Measurements from ENCODE around the gene RWDD4.
"Not testable (repeated sequence)": the region's sequence is repeated elsewhere in the genome, so short reads cannot be mapped to it uniquely, and the experiment has no call there.

The RWDD4 gene

DNA sequence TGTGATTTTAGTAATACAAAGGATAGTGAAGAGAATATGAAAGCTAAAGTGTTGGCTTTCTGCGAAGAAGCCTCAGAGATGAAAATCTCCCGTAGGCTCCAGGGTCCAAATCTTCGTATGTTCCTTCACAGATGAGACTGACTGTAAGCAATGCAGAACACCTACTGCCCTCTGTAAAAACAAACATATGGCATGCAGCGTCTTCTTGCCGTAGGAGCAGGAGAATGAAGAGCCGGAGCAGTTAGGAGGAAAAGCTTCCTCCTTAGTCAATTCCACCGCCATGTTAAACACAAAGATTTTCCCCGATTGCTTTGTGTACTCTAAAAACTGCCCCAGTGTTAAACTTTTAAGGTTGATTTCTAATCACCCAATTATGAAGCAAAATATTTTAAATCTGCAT, 22.5 kb downstream of the RWDD4 start:
- no peak for DNase-seq (ENCODE audit: low spot score)
- no peak for FAIRE-seq

DNA sequence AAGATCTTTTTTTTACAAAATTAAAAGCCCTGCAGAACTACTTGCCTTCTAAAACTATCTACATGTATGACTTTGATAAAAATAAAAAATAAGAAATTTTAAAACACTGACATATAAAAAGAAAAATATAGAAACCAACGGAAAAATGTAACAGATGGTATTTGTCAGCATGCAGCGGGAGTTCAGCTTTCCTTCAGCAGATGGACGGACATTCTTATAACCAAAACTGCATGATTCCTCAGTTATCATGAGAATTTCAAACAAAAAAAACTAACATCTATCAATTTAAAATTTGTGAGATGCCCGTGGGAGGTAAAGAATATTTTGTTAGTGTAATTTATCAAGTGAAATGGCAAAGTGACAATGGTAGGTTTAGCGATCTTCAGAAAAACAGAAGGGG, 23.2 kb downstream of the RWDD4 start:
- DNase-seq (ENCODE audit: low spot score) = no peak
- FAIRE-seq = no peak

DNA sequence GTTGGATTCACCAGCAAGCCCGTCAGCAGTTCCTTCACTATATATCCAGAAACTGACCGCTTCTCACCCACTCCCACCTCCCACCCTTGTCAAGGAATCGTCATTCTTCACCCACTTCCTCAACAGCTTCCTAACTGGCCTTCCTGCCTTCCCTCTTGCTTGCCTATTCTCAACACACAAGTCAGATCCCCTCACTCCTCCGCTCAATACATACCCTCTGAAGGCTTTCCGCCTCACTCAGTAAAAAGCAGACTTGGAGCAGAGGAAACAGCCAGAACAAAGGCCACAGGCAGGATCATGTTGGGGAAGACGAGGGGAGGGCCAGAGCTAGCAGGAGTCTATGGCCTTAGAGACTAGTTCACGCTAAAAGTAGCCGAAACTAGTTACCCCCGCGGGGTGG, 23.7 kb downstream of the RWDD4 start:
- no peak for FAIRE-seq
- DNase-seq (ENCODE audit: low spot score) = no peak

DNA sequence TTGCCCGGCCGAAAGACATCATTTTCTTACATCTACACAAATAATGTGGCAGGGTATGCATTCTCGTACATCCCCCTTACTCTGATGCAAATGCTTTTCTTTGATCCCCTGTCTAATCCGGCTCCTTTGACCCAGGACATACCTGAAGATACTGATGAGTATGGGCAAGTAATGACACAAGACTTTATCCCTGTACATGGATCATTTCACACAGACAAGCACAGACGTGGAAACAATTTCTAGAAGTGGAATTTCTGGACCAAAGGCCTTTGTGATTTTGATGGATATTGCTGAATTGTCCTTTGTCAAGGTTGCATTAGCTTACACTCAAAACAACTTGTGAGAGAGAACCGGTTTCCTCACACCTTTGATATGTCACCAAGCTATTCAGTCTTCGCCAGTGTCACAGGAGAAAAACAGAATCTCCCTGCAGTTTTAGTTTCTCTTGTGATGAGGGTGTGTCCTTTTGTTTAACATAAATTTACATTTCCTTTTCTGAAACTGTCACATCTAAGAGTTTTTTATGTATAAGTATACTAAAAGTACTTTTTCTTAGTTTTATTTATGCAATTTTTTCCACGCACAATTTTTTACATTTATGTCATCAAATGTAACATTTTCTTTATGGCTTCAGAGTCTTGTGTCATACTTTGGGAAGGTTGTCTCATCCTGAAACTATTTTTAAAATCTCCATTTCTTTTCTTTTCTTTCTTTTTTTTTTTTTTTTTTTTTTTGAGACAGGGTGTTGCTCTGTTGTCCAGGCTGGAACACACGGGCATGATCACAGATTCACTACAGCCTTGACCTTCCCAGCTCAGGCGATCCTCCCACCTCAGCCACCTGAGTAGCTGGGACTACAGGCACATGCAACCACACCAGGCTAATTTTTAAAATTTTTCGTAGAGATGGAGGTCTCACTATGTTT, 25.2 kb downstream of the RWDD4 start:
- DNase-seq (ENCODE audit: low spot score) (no peak), FAIRE-seq (no peak)

DNA sequence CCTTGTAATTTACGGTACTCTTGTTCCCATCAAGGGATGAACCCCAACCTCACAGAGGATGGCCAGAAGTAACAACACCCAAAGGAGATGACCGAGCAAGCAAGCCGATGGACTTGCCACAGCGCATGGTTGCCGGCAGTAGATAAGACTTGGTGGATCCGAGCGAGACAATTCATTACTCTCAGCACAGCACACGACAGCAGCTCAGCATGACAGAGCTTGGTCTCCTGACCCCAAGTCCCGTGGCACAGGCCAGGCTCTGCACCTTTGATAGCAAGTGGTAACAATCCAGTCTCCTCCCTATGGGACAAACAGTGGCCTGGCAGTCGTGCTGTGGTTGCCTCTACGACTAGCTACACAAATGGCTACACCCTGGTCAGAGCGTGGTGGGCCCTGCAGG, 26.3 kb downstream of the RWDD4 start:
- DNase-seq (ENCODE audit: low spot score) = no peak
- FAIRE-seq = no peak

DNA sequence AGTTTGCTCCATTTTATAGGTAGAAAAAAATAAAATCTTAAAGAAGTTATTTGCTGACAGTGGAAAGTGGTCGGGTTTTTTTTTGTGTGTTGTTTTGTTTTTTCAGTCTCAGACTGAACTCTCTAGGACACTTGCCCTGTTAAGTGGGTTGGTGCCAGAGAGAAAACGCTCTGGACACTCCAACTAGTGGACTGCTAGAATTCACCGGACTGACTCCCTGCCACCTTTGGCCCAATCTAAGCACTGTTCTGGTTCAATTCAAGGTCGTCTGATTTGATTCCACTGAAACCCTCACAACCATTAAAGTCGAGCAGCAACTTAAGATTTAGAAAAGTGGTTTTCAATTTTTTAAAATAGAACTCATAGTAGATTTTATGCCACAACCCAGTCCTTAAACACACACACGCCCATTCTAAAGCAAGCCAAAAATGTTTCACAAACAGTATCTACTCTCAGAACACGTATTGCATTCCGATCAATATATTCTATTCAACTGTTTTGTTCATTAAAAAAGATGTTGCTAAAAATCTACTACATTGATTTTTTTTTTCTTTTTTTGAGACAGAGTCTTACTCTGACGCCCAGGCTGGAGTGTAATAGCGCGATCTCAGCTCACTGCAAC, 27.3 kb downstream of the RWDD4 start:
- FAIRE-seq (no peak), DNase-seq (ENCODE audit: low spot score) (no peak)

DNA sequence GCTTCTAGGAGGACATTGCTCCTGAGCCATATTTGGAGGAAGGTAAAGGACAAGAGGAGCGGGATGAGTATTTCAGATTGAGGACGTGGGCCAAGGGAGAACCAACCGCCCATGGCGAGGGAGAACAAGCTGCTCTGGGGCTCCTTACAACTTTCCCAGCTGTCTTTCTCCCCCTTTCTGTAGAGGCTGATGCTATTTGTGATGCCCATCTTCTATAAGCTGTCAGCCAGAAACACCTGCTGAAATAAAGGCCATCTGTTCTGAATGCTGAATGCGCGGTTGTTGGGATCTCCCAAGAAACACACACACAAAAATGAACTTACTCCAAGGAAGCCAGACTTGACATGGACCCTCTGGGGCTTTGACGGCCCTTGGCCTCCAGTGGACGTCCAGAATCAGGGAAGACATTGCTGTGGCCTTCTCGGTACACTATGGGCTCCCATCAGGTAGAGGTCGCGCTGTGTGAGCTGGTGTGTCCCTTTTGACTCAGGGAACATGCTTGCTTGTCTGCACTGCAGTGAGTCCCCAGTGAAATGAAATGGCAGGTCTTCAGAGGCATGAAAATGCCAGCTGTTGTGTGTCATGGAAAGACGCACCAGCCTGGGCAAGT, 30.9 kb downstream of the RWDD4 start:
- DNase-seq (ENCODE audit: low spot score) (no peak), FAIRE-seq (no peak)

DNA sequence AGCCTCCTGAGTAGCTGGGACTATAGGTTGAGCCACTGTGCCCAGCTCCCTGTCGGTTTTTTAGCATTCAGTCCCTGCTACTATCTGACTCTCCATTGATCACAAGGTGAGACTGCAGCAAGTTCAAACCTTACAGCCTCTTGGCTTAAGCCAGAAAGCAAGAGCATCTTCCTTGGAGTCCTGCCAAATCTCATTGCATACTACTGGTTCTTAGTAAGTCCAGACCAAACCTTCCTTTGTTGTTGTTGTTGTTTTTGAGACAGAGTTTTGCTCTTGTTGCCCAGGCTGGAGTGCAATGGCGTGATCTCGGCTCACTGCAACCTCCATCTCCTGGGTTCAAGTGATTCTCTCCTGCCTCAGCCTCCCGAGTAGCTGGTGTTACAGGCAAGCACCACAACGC, 31.7 kb downstream of the RWDD4 start:
- DNase-seq (ENCODE audit: low spot score); FAIRE-seq: not testable (repeated sequence)

DNA sequence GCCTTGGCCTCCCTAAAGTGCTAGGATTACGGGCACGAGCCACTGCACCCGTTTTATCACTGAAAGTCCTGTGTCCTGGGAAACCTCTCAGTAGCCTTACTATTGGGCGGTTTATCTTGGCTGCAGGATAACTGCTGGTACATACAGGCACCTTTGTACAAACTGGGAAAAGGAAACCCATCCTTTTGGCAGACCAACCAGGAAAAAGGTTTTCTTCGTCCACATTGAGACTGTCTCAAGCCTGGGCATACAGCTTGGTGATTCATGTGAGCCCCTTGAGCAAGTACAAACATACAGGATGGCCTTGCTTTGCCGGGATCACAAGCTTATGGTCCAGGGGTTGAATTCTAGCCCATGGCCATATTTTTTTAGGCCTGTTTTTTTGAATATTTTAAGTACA, 32.8 kb downstream of the RWDD4 start:
- FAIRE-seq (no peak), DNase-seq (ENCODE audit: low spot score) (no peak)

DNA sequence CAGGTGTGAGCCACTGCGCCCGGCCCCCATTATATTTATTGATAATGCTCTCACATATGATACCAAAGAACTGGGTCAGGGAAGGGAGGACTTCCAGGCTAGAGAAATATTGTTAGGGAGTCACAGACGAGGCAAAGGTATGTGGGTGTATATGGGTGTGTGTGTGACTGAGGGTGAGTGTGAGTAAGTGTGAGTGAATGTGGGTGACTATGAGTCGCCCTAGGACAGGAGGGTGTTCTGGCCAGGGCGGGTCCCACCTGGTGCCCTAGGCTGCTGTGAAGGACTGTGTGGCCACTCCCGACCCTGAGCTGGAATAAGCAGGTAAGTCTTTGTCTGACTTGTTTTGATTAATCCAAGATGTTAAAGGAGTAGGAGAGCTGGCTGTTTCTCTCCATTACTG, 34.4 kb downstream of the RWDD4 start:
- DNase-seq (ENCODE audit: low spot score) (no peak), FAIRE-seq (no peak)

DNA sequence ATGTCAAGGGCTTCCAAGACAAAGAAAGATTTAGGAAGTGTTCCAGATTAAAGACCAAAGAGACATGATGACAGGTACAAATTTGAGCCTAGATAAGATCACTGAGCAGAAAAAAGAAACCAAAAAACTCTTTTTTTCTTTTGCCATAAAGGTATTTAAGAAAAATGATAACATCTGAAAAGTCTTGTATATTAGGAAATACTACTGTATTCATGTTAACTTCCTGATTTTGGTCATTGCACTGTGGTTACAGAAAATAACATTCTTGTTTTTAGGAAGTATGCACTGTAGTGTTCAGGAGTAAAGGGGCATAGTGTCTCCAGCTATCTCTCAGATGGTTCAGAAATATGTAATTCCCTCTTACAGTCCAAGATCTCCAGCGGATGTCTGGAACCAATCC, 37.1 kb downstream of the RWDD4 start:
- no peak for FAIRE-seq
- no peak for DNase-seq (ENCODE audit: low spot score)

DNA sequence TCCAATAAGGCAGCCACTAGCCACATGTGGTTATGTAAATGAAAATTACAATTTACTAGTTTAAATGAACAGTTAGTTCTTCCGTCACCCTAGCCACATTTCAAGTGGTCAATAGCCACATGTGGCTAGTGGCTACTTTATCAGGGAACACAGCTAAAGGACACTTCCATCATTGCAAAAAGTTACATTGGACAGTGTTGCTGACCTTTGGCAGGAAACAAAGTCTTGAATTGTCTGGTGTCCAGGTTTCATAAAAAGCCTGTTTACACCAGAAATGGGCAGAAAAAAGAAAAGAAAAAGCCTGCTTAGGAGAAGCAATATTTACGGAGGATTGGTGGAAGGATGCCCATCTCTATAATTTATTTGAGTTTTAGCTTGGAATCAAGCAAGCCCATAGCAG, 38.6 kb downstream of the RWDD4 start:
- no peak for FAIRE-seq
- no peak for DNase-seq (ENCODE audit: low spot score)

DNA sequence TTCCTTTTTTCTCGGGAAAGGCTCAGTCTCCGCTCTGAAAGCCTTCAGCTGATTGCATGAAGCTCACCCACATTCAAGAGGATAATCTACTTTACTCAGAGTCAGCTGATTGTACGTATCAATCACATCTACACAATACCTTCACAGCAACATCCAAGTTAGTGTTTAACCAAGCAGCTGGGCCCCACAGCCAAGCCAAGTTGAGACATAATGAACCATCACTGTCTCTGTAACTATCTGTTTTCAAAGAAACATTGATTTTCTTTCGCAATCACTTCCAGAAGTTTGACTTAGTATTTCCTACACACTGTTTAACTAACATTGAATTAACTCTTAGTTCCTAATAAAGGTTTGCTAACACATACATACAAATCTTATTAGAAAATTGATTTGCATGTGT, 40.3 kb downstream of the RWDD4 start:
- no peak for DNase-seq (ENCODE audit: low spot score)
- no peak for FAIRE-seq

DNA sequence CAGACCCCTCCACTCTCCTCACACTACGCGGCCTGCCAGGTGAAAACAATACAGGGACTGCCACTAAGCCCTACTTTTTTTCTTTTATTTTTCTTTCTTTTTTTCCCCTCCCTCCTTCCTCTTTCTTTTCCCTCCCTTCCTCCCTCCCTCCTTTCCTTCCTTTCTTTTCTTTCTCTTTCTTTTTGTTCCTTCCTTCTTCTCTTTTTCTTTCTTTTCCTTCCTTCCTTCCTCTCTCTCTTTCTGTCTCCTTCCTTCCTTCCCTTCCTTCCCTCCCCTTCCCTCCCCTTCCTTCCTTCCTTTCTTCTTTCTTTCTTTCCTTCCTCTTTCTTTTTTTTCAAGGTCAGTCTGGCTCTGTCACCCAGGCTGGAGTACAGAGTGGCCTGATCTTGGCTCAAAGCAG, 41.9 kb downstream of the RWDD4 start:
- no peak for FAIRE-seq
- DNase-seq (ENCODE audit: low spot score) = no peak

DNA sequence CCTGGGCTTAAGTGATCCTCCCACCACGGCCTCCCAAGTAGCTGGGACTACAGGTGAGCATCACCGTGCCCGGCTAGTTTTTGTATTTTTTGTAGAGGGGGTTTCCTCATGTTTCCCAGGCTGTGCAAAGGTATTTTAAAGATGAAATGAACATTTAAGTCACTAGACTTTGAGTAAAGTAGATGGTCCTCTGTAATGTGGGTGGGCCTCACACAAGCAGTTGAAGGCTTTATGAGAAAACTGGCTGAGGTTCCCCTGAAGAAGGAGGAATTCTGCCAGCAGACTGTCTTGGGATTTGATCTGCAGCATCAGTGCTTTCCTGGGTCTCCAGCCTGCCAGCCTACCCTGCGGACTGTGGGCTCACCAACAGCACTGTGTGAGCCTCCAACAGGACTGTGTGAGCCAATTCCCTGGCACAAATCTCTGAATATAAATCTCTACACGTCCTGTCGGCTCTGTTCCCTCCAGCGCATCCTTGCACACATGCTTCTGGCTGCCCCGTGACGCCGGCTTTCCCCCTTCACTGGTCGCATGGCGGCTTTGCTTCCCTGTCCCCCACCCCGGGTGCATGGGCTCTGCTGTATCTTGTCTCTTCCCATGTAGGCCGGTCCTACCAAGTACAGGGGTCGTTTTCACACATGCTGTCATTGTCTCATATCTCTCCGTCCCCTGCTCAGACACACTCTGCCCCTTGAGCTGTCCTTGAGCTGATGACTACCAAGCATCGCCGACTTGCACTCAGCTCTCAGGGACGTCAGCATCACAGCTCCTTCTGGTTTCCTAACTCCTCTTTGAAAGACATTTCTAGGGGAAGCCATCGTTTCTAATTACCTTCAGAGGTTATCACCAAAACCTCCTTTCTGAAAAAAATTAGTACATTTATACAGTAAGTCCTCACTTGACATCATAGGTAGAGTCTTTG, 46.4 kb downstream of the RWDD4 start:
- DNase-seq (ENCODE audit: low spot score) (no peak), FAIRE-seq (no peak)

DNA sequence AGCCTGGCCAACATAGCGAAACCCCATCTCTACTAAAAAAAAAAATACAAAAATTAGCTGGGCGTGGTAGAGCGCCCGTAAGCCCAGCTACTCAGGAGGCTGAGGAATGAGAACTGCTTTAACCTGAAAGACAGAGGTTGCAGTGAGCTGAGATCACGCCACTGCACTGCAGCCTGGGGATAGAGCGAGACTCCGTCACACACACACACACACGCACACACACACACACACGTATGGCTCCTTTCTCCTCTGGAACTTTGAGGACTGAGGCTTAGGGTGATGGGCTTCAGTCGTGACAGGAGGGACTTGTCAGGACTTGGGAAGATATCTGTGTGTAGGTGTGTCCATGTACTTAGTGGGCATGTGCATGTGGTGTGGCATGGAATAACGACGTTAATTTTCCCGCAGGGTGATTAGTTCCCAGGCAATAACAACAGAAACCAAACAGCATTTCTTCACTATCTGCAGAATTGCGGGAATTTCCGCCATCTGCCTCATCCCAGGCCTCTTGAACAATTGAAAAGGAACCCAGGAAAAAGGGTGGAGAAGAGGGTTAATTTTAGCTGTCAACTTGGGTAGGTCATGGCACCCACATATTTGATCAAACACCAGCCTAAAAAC, 47.7 kb downstream of the RWDD4 start:
- DNase-seq (ENCODE audit: low spot score) = no peak
- no peak for FAIRE-seq

DNA sequence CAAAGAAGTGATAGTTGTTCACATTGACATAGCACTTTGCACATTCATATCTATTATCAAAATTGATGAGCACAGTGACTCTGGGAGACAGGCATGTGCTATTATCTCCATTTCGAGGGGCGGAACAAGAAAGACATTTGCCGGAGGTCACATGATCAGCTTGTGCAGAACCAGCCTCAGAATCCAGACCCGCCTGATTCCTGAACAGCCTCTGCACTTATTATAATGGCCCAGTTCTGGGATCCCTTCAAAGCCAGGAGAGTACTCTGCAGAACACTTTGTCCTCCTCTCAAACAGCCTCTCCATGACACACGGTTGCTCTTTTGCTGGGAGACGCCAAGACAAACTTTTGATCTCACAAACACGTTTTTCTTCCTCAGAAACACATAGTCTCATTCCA, 48.4 kb downstream of the RWDD4 start:
- no peak for DNase-seq (ENCODE audit: low spot score)
- FAIRE-seq = no peak

DNA sequence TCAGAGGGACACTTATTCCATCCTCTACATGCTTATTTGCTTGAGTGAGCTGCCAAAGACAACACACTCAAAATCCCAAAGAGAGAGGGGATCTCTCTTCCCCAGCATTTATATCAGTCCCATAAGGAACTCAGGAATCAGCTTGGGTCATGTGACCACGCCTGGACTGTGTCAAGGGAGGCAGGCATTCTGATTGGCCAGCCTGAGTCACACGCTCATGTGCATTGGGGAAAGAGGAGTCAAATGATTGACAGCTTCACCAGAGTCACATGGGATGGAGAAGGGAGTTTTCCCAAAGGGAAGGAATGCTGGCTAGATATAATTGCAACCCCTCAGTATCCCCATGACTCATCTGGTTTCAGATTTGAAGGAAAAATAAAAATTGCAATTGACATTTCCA, 49.0 kb downstream of the RWDD4 start:
- DNase-seq (ENCODE audit: low spot score) (no peak), FAIRE-seq (no peak)

DNA sequence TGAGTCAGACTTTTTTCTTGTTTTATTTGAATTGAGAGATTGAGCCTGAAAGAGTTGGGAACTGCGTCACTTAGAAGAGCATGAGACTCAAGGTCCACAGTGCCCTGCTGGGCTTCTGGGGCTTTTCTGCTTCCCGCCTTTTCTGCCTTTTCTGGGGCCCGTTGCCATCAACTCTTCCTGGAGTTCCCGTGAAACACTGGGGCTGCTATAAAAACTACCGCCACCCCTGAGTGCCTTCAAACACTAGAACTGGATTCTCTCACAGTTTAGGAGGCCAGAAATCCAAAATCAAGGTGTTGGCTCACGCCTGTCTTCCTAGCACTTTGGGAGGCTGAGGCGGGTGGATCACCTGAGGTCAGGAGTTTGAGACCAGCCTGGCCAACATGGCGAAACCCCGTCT, 49.8 kb downstream of the RWDD4 start:
- FAIRE-seq = no peak

DNA sequence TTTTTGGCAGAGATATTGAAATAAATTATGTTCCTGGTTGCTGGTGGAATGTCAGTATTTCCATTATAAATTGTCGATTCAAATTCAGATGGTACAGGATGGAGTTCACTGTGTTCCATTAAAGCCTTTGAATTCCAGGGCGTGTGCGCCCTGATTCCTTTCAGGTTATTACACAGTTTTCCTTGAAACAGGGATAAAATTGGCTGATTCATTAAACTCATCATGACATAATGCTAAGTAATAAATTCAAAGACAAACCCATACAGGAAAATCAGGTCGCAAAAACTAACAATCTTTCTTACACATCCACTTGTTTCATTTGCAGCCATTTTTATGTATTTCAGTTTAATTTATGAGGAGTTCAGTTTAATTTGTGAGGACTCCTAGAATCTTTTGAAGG, 51.1 kb downstream of the RWDD4 start:
- no peak for DNase-seq (ENCODE audit: low spot score)
- FAIRE-seq = no peak

More for the DNA sequence above, 49.8 kb downstream of the RWDD4 start:
- no peak for DNase-seq (ENCODE audit: low spot score)

DNA sequence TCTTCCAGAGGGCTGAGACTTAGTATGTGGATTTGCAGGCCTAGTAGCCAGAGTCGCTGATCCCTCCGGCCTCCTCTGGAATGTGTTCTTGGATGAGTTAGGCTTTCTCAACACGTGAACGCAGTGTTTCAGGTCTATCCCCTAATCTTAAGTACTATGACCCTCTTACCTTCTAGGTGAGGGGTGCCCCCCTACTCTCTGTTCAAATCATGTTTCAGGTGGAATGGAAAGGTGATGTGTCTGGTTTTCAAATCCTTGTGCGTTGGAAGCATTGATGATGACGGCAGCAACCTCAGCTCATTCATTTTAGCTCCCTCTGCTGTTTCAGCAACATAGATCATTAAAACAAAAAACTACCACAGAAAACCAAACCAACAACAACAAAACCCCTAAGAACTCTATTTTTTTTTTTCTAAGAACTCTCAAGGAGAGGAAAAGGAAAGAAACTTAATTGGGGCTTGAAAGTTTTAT, 56.4 kb downstream of the RWDD4 start:
- no peak for FAIRE-seq
- DNase-seq (ENCODE audit: low spot score) = no peak
